ENCODE measurements around the gene CRIP2. TPM values are rescaled to one million over a fixed set of nuclear protein-coding genes. Genes with fewer than 3 reads are reported as not detected.

CRIP2 gene
- total and polyA plus RNA-seq, 2 of the 8 experiments (the other 6 are each of a cell fraction or from before 2014, with no cell fraction given), result 4.2 to 13.5 TPM

DNA sequence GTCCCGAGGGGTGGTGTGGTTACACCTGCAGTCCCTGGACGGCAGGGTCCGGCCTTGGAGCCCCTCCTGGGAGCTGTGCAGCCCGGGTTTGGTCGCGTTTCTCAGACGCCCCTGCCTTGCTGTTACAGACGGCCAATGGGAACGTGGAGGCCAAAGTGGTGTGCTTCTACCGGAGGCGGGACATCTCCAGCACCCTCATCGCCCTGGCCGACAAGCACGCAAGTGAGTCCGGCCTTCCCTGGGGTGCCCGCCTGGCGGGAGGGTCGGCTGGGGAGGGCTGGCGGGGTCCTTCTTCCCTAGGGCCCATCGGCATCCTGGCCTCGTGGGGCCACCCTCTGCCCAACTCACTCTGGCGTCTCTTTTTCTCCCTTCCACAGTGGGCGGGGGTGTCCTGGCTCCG lies 29.3 kb upstream of the CRIP2 start:
- Histone ChIP-seq H3K9me3 (ENCODE audit: insufficient read depth in 2 of 2, low read depth in 1 of 2, low read length in 1 of 2) (no peaks in the 10 kb centered on the region), H3K23me2 (ENCODE audit: low read depth, low read length) (no peaks in the 10 kb centered on the region), H3K18ac (ENCODE audit: extremely low read depth, low read length) (no peak overlapping the region), H2AK5ac (ENCODE audit: low read depth, low read length) (no peak overlapping the region), H3K23ac (ENCODE audit: insufficient read length) (no peak overlapping the region), H3K27ac (ENCODE audit: low read depth, low read length) (no peak overlapping the region), H3K27me3 (replicated peaks in 1 of 4; ENCODE audit: control insufficient read depth in 3 of 4, extremely low read depth in 1 of 4, insufficient read depth in 3 of 4, low read length in 3 of 4) (no peaks in the 10 kb centered on the region), H3K4me2 (ENCODE audit: insufficient read depth in 1 of 2, low read depth in 2 of 2, low read length in 2 of 2) (no peak overlapping the region), H2BK20ac (ENCODE audit: low read length) (no peak overlapping the region), H3K4me1 (replicated peaks in 1 of 4; ENCODE audit: control insufficient read depth in 3 of 4, insufficient read depth in 4 of 4, low read length in 3 of 4) (no peaks in the 10 kb centered on the region), H3K4me3 (ENCODE audit: extremely low read depth in 1 of 4, insufficient read depth in 2 of 4, low read depth in 3 of 4, low read length in 4 of 4) (no peak overlapping the region), H4K8ac (ENCODE audit: extremely low read depth, insufficient read depth, low read length) (no peak overlapping the region; the same call in 1 of the 2 replicates), H3K9ac (replicated peaks in 1 of 4; ENCODE audit: extremely low read depth in 1 of 4, low read depth in 3 of 4, low read length in 3 of 4) (no peak overlapping the region), H3K4ac (replicated peaks; ENCODE audit: insufficient read length, low read depth, low read length) (no peak overlapping the region), H3K36me3 (ENCODE audit: control insufficient read depth in 2 of 4, insufficient read depth in 4 of 4, low read length in 3 of 4) (peaks cover 0 to 21% (median 11%) of the 10 kb centered on the region in 4 experiments; a peak in 6 of 8 replicates), H3K14ac (ENCODE audit: insufficient read length) (no peak overlapping the region), H2BK5ac (ENCODE audit: low read depth, low read length) (no peak overlapping the region), H4K91ac (replicated peaks; ENCODE audit: insufficient read length, low read length) (no peak overlapping the region), H4K20me1 (replicated peaks in 1 of 2; ENCODE audit: control insufficient read depth in 1 of 2, insufficient read depth in 2 of 2, low read length in 2 of 2) (peaks cover 16 to 22% of the 10 kb centered on the region in 2 experiments), H3K56ac (replicated peaks; ENCODE audit: insufficient read length, low read depth, low read length) (no peak overlapping the region), H3K79me1 (ENCODE audit: low read depth, low read length) (peaks cover 16% of the 10 kb centered on the region), H2BK12ac (ENCODE audit: low read depth, low read length) (no peak overlapping the region), H2BK15ac (ENCODE audit: low read length) (no peak overlapping the region), H4K5ac (ENCODE audit: insufficient read length, low read depth, low read length) (no peak overlapping the region), H3K79me2 (ENCODE audit: control insufficient read depth in 1 of 2, insufficient read depth in 2 of 2, low read length in 2 of 2) (peaks cover 0 to 10% of the 10 kb centered on the region in 2 experiments; a peak in 2 of 4 replicates), H2BK120ac (replicated peaks; ENCODE audit: low read depth, low read length) (no peak overlapping the region), H2AFZ (ENCODE audit: low read length) (no peak overlapping the region)
- 92% methylated on average over 19 of the region's 24 CpGs; no CpG with 5 or more reads in 1 of the 2 experiments for WGBS, 2 experiments (ENCODE audit: extremely low coverage in 1 of 2, insufficient coverage in 1 of 2, insufficient read length in 1 of 2, insufficient replicate concordance in 2 of 2, low coverage in 1 of 2, low lambda C conversion rate in 2 of 2, missing lambda C conversion rate in 1 of 2)
- TF ChIP-seq FOSL1 (IDR thresholded peaks at IDR 0.05; ENCODE audit: insufficient read depth, low read depth, low read length), result no peak
- ChIA-PET CTCF (ENCODE audit: partially characterized antibody) (interaction anchor here (1.2 to 2.5 kb wide), 5 partner anchors 11 to 74 kb away, joined by 3 to 8 read pairs (median 4); no protein-coding TSS in a partner anchor), POLR2A (ENCODE audit: partially characterized antibody) (interaction anchor here (1.7 kb wide), 1 partner anchor 27 kb away, joined by 3 read pairs; no protein-coding TSS in a partner anchor)
- DNase-seq (ENCODE audit: low read depth in 1 of 2, low spot score in 2 of 2) (no peak), FAIRE-seq (no peak)
